ENCODE results near the gene CLN6.

- TF ChIP-seq, protein P1, sequence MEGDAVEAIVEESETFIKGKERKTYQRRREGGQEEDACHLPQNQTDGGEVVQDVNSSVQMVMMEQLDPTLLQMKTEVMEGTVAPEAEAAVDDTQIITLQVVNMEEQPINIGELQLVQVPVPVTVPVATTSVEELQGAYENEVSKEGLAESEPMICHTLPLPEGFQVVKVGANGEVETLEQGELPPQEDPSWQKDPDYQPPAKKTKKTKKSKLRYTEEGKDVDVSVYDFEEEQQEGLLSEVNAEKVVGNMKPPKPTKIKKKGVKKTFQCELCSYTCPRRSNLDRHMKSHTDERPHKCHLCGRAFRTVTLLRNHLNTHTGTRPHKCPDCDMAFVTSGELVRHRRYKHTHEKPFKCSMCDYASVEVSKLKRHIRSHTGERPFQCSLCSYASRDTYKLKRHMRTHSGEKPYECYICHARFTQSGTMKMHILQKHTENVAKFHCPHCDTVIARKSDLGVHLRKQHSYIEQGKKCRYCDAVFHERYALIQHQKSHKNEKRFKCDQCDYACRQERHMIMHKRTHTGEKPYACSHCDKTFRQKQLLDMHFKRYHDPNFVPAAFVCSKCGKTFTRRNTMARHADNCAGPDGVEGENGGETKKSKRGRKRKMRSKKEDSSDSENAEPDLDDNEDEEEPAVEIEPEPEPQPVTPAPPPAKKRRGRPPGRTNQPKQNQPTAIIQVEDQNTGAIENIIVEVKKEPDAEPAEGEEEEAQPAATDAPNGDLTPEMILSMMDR (IDR thresholded peaks at IDR 0.05; ENCODE audit: insufficient read depth, low read depth, low read length) = no peak
- TF ChIP-seq EZH2 (IDR thresholded peaks at IDR 0.05; ENCODE audit: insufficient read depth, low read length) = no peak
These were observed 22.2 kb downstream of the CLN6 start for GRCh38 chr15:68207176-68207935.
